ENCODE data around the gene ASIP.
A peak's percentile ranks its signal among the peaks of the same experiment; 100 is the strongest.

Gene ASIP

GRCh38 chr20:34302723-34303533 is 61.7 kb downstream of the ASIP start, which contains the start of gene AHCY:
Gene AHCY, minus strand, starts transcription at chr20:34303355. Its CDS starts 85 bp downstream, at chr20:34303270.
- H3K4me3 ChIP-seq (ENCODE audit: low read length): peak within 1 kb of the TSS; percentile 84
- H3K27me3 ChIP-seq (ENCODE audit: control insufficient read depth, low read length): no peaks in the 10 kb centered on the region
- H3K9me2 ChIP-seq (replicated peaks; ENCODE audit: control insufficient read depth, low read length): no peaks in the 10 kb centered on the region
- H3K79me2 ChIP-seq (ENCODE audit: control insufficient read depth, low read length): peaks cover 47% of the 10 kb centered on the region
- peak within 1 kb of the TSS; percentile 55 for H3K27ac ChIP-seq (ENCODE audit: low read depth, low read length)
- no peaks in the 10 kb centered on the region for H3K9me3 ChIP-seq (ENCODE audit: control insufficient read depth, insufficient read depth, low read length)
- H3K4me2 ChIP-seq (ENCODE audit: low read length): peak within 1 kb of the TSS; percentile 74
- H3K36me3 ChIP-seq (ENCODE audit: control insufficient read depth, low read length): peaks cover 38% of the 10 kb centered on the region
- H4K20me1 ChIP-seq (ENCODE audit: control insufficient read depth, insufficient read depth, low read depth, low read length): peaks cover 14% of the 10 kb centered on the region
- H3F3A ChIP-seq (ENCODE audit: control insufficient read depth, insufficient read depth): peaks cover 7% of the 10 kb centered on the region
- H3K4me1 ChIP-seq (ENCODE audit: control insufficient read depth, low read length): peaks cover 37% of the 10 kb centered on the region
- TF ChIP-seq EZH2phosphoT487 (IDR thresholded peaks at IDR 0.05; ENCODE audit: borderline replicate concordance, low read length) (no peak), CTCF (IDR thresholded peaks at IDR 0.05; ENCODE audit: low read depth, low read length, poor library complexity, severe bottlenecking) (no peak)

- Histone ChIP-seq H3K27ac (ENCODE audit: low read depth, low read length) (no peak overlapping the region), H3F3A (ENCODE audit: control insufficient read depth, insufficient read depth) (peaks cover 7% of the 10 kb centered on the region), H3K4me3 (ENCODE audit: low read length) (no peak overlapping the region), H3K27me3 (ENCODE audit: control insufficient read depth, low read length) (peaks cover 3% of the 10 kb centered on the region), H3K9me3 (ENCODE audit: control insufficient read depth, insufficient read depth, low read length) (no peaks in the 10 kb centered on the region), H4K20me1 (ENCODE audit: control insufficient read depth, insufficient read depth, low read depth, low read length) (peaks cover 11% of the 10 kb centered on the region), H3K4me2 (ENCODE audit: low read length) (no peak overlapping the region), H3K79me2 (ENCODE audit: control insufficient read depth, low read length) (peaks cover 23% of the 10 kb centered on the region), H3K4me1 (ENCODE audit: control insufficient read depth, low read length) (peaks cover 21% of the 10 kb centered on the region), H3K36me3 (ENCODE audit: control insufficient read depth, low read length) (peaks cover 22% of the 10 kb centered on the region), H3K9me2 (replicated peaks; ENCODE audit: control insufficient read depth, low read length) (no peaks in the 10 kb centered on the region)
- TF ChIP-seq EZH2phosphoT487 (IDR thresholded peaks at IDR 0.05; ENCODE audit: borderline replicate concordance, low read length) (no peak), CTCF (IDR thresholded peaks at IDR 0.05; ENCODE audit: low read depth, low read length, poor library complexity, severe bottlenecking) (no peak)
These were observed 64.4 kb downstream of the ASIP start for GRCh38 chr20:34305333-34306230.

GRCh38 chr20:34309691-34310090 is 68.5 kb downstream of the ASIP start:
- H3K4me2 ChIP-seq (ENCODE audit: low read length): no peak overlapping the region
- H4K20me1 ChIP-seq (ENCODE audit: control insufficient read depth, insufficient read depth, low read depth, low read length): no peaks in the 10 kb centered on the region
- H3K4me3 ChIP-seq (ENCODE audit: low read length): no peak overlapping the region
- 0 out of 2 replicates have a peak, but pooled peaks cover 2% of the 10 kb centered on the region for H3F3A ChIP-seq (ENCODE audit: control insufficient read depth, insufficient read depth)
- no peak overlapping the region for H3K27ac ChIP-seq (ENCODE audit: low read depth, low read length)
- no peaks in the 10 kb centered on the region for H3K9me3 ChIP-seq (ENCODE audit: control insufficient read depth, insufficient read depth, low read length)
- peaks cover 17% of the 10 kb centered on the region for H3K27me3 ChIP-seq (ENCODE audit: control insufficient read depth, low read length)
- no peak for TF ChIP-seq CTCF (IDR thresholded peaks at IDR 0.05; ENCODE audit: low read depth, low read length, poor library complexity, severe bottlenecking)
- TF ChIP-seq EZH2phosphoT487 (IDR thresholded peaks at IDR 0.05; ENCODE audit: borderline replicate concordance, low read length): no peak
- H3K36me3 ChIP-seq (ENCODE audit: control insufficient read depth, low read length): no peaks in the 10 kb centered on the region
- H3K9me2 ChIP-seq (replicated peaks; ENCODE audit: control insufficient read depth, low read length): no peaks in the 10 kb centered on the region
- no peaks in the 10 kb centered on the region for H3K79me2 ChIP-seq (ENCODE audit: control insufficient read depth, low read length)
- H3K4me1 ChIP-seq (ENCODE audit: control insufficient read depth, low read length): peaks cover 7% of the 10 kb centered on the region

Data from DOHH2 (cell line).